ENCODE results near the gene F11R.

- TF ChIP-seq CTCF (IDR thresholded peaks at IDR 0.05 in 4 of 5, conservative IDR thresholded peaks at IDR 0.05 in 1 of 5) (no peak), POLR2A (IDR thresholded peaks at IDR 0.05) (no peak)
Measured at GRCh38 chr1:161054805-161055204, 33.9 kb upstream of the F11R start.
